K562 (cell line): ENCODE measurements around the gene LHFPL5. TPM values are rescaled to one million over a fixed set of nuclear protein-coding genes. Genes with fewer than 3 reads are reported as not detected.

Source experiments
- ATAC-seq: fragments of 200-7000 bp; cut with Tn5 transposase; 3 replicates; pipeline ENCODE4 v1.9.1; 2020; ENCODE audit warnings: moderate library complexity
- BruUV-seq: library from RNA; stranded (reverse); fragments of 400-500 nt; replicated peaks from 2 replicates; lab custom pipeline; 2021; lab: Mats Ljungman, UMichigan
- CTCF ChIA-PET: fragments of 300-600 bp; formaldehyde crosslinking; extraction: SDS; loops from one replicate; lab custom pipeline; 2021; ENCODE audit warnings: low intra/inter-chr PET ratio; lab: Yijun Ruan, JAX
- POLR2A ChIA-PET: fragments of 300-600, 350-650 bp; sonication (Branson Sonifier 250); formaldehyde crosslinking; extraction: SDS; loops from one replicate; lab custom pipeline; 2021; ENCODE audit warnings: antibody characterized with exemption, inconsistent platforms; lab: Yijun Ruan, JAX
- DNase-seq, 4 experiments: peaks; one replicate each; pipeline versions ENCODE4 v3.0.0 to v3.0.0-alpha.2; 2011 to 2018; ENCODE audit warnings: low spot score in 3 of 4, mixed read lengths in 3 of 4; ENCODE audit errors: extremely low read depth in 1 of 4
- FAIRE-seq: peaks from 2 replicates; lab custom pipeline; 2011; peaks lifted over from hg19 to GRCh38; lab: Jason Lieb, UNC
- H2AFZ ChIP-seq: 2 replicates; pipeline ENCODE4 v1.6.0; 2011; ENCODE audit warnings: low read depth, low read length, control low read depth, inconsistent platforms
- H3K27ac ChIP-seq: fragments of 200-600 bp; 3 replicates; pipeline ENCODE4 v1.8.0; 2011; ENCODE audit warnings: low read depth, mild to moderate bottlenecking, control low read depth, inconsistent platforms, low read length, moderate library complexity, mixed read lengths; ENCODE audit errors: extremely low read depth
- H3K27me3 ChIP-seq, 2 experiments: fragments of 300-600 bp in 1 of 2; 2 replicates in 1 of 2; 3 replicates in 1 of 2; pipeline versions ENCODE4 v1.6.0 to v1.8.0; 2011; ENCODE audit warnings: inconsistent platforms in 2 of 2, low read length in 2 of 2, mild to moderate bottlenecking in 1 of 2, mixed read lengths in 1 of 2, moderate library complexity in 1 of 2; ENCODE audit not compliant: control insufficient read depth in 2 of 2, insufficient read depth in 2 of 2
- H3K36me3 ChIP-seq: fragments of 300-600 bp; 3 replicates; pipeline ENCODE4 v1.8.0; 2011; ENCODE audit warnings: mild to moderate bottlenecking, low read length, inconsistent platforms; ENCODE audit not compliant: control insufficient read depth, insufficient read depth
- H3K4me1 ChIP-seq, 2 experiments: fragments of 200-600 bp in 1 of 2; replicated peaks in 1 of 2; 2 replicates in 1 of 2; 3 replicates in 1 of 2; pipeline versions ENCODE4 v1.5.1 to v1.8.0; 2011; ENCODE audit warnings: inconsistent platforms in 2 of 2, low read length in 2 of 2, mild to moderate bottlenecking in 1 of 2, mixed read lengths in 1 of 2, moderate library complexity in 1 of 2; ENCODE audit not compliant: control insufficient read depth in 2 of 2, insufficient read depth in 2 of 2
- H3K4me2 ChIP-seq: 2 replicates; pipeline ENCODE4 v1.6.1; 2011; ENCODE audit warnings: low read length, control low read depth, inconsistent platforms, mixed read lengths; ENCODE audit not compliant: insufficient read depth
- H3K4me3 ChIP-seq: fragments of 200-600 bp; sonication (generic), shearing (Covaris generic); 2 replicates; pipeline ENCODE4 v1.5.1; 2016; ENCODE audit warnings: control low read depth, inconsistent platforms
- H3K79me2 ChIP-seq: fragments of 200-600 bp; 3 replicates; pipeline ENCODE4 v1.8.0; 2011; ENCODE audit warnings: low read length, inconsistent platforms; ENCODE audit not compliant: control insufficient read depth, insufficient read depth
- H3K9ac ChIP-seq, 2 experiments: 2 replicates each; pipeline versions ENCODE4 v1.6.0 to v1.6.1; 2011; ENCODE audit warnings: low read depth in 2 of 2, low read length in 2 of 2, control low read depth in 1 of 2, inconsistent platforms in 1 of 2, mild to moderate bottlenecking in 1 of 2, mixed read lengths in 1 of 2; ENCODE audit not compliant: insufficient read depth in 1 of 2
- H3K9me1 ChIP-seq: one replicate; pipeline ENCODE4 v1.6.0; 2011; ENCODE audit warnings: inconsistent platforms, mild to moderate bottlenecking, low read length, moderate library complexity; ENCODE audit not compliant: control insufficient read depth, insufficient read depth
- H3K9me3 ChIP-seq: replicated peaks from 2 replicates; pipeline ENCODE4 v1.5.1; 2011; ENCODE audit warnings: low read depth, low read length, inconsistent platforms; ENCODE audit not compliant: control insufficient read depth, insufficient read depth
- H4K20me1 ChIP-seq: replicated peaks from 2 replicates; pipeline ENCODE4 v1.6.1; 2011; ENCODE audit warnings: low read length, inconsistent platforms, mixed read lengths; ENCODE audit not compliant: control insufficient read depth, insufficient read depth
- GATA2 ChIP-seq: sonication (generic); formaldehyde crosslinking; IDR thresholded peaks from 2 replicates; pipeline ENCODE4 v1.4.0; 2020; ENCODE audit warnings: mild to moderate bottlenecking, missing genetic modification reagents
- KDM1A ChIP-seq, 2 experiments: fragments of 450-650 bp; IDR thresholded peaks; 2 replicates each; pipeline ENCODE4 v1.6.1; 2016; ENCODE audit warnings: mild to moderate bottlenecking in 2 of 2
- MTF1 ChIP-seq: fragments of 250-450 bp; sonication (Bioruptor Pico); IDR thresholded peaks from 2 replicates; pipeline ENCODE4 v1.9.0; 2021; ENCODE audit warnings: moderate library complexity, mild to moderate bottlenecking, inconsistent platforms, borderline replicate concordance
- MYC ChIP-seq, 2 experiments: fragments of 250-450 bp in 1 of 2; sonication (Bioruptor Pico) in 1 of 2; IDR thresholded peaks; 2 replicates each; pipeline versions ENCODE4 v1.5.1 to v1.6.1; 2012 to 2021; ENCODE audit warnings: low read depth in 2 of 2, borderline replicate concordance in 1 of 2, improper control_type of control experiment in 1 of 2, low read length in 1 of 2, mild to moderate bottlenecking in 1 of 2, moderate library complexity in 1 of 2
- NR2F6 ChIP-seq: fragments of 450-650 bp; formaldehyde crosslinking; IDR thresholded peaks from 2 replicates; pipeline ENCODE4 v1.4.0; 2020; ENCODE audit warnings: mild to moderate bottlenecking
- TFAM ChIP-seq: fragments of 250-450 bp; sonication (Bioruptor Pico); conservative IDR thresholded peaks from 2 replicates; pipeline ENCODE4 v1.5.0; 2021; ENCODE audit warnings: mild to moderate bottlenecking, moderate library complexity
- ZC3H4 ChIP-seq: sonication (generic); formaldehyde crosslinking; IDR thresholded peaks from 2 replicates; pipeline ENCODE4 v1.9.0; 2021; ENCODE audit warnings: missing genetic modification reagents, borderline replicate concordance
- ZNF124 ChIP-seq: sonication (generic); formaldehyde crosslinking; IDR thresholded peaks from 2 replicates; pipeline ENCODE4 v1.8.1; 2022; ENCODE audit warnings: missing genetic modification reagents
- ZNF217 ChIP-seq: sonication (generic); formaldehyde crosslinking; IDR thresholded peaks from 2 replicates; pipeline ENCODE4 v1.8.0; 2022; ENCODE audit warnings: mild to moderate bottlenecking, missing genetic modification reagents
- ZNF277 ChIP-seq: fragments of 250-450 bp; sonication (Bioruptor Pico); IDR thresholded peaks from 2 replicates; pipeline ENCODE4 v1.8.0; 2022; ENCODE audit warnings: inconsistent platforms, mild to moderate bottlenecking, moderate library complexity, borderline replicate concordance
- ZNF589 ChIP-seq: fragments of 200-800 bp; sonication (Bioruptor generic); IDR thresholded peaks from 2 replicates; pipeline ENCODE4 v1.6.1; 2016; ENCODE audit warnings: low read depth, missing genetic modification characterization, missing compliant biosample characterization
- in situ Hi-C: fragments of 300-500 bp; cut with MboI; formaldehyde crosslinking; loops from 4 replicates; pipeline ENCODE4 v1.15.0; 2018; ENCODE audit warnings: inconsistent platforms, mixed read lengths
- intact Hi-C: fragments of 100-400 bp; cut with micrococcal nuclease; formaldehyde crosslinking; loops from 2 replicates; pipeline ENCODE4 v1.14.2; 2022
- polyA plus RNA-seq, 8 experiments: library from polyadenylated mRNA; depleted of rRNA in 4 of 8; stranded (reverse) in 5 of 8; unstranded in 3 of 8; fragments of >200 nt; fragmentation: Nextera tagmentation in 2 of 8; fragmentation: Illumina TruSeq in 1 of 8; extraction: Ambion mirVana in 2 of 8; extraction: Trizol in 1 of 8; gene quantifications; 2 replicates each; pipeline versions ENCODE4 v1.2.1 to v1.2.3, GENCODE V29; 2011 to 2014; ENCODE audit warnings: inconsistent platforms in 1 of 8, missing spikeins in 1 of 8
- total RNA-seq, 7 experiments: library from RNA; depleted of rRNA in 6 of 7; stranded (reverse); fragments of >200 nt in 6 of 7; fragmentation: Illumina TruSeq in 2 of 7; extraction: Trizol in 2 of 7; gene quantifications; 2 replicates each; pipeline versions ENCODE4 v1.2.1 to v1.2.3, GENCODE V29; 2011 to 2021; ENCODE audit warnings: low replicate concordance in 1 of 7
- TF ChIP-seq, protein P1 (sequence below): fragments of 450-650 bp; formaldehyde crosslinking; IDR thresholded peaks from 2 replicates; pipeline ENCODE4 v1.4.0; 2022; ENCODE audit warnings: mild to moderate bottlenecking, moderate library complexity

Gene LHFPL5
- total and polyA plus RNA-seq, 9 of the 15 experiments (the other 6 are each of a cell fraction or from before 2014, with no cell fraction given) = not detected

GRCh38 chr6:35857853-35858252, 52.7 kb downstream of the LHFPL5 start:
- POLR2A ChIA-PET = interaction anchor here (0.7 kb wide), 1 partner anchor 25 kb away, joined by 3 read pairs; no protein-coding TSS in a partner anchor
- no TSS peak for BruUV-seq
- in situ Hi-C loops = no loop called here

More at GRCh38 chr6:35857853-35858252, 52.7 kb downstream of the LHFPL5 start:
- H3K9me3 ChIP-seq = no peaks in the 10 kb centered on the region
- H3K4me3 ChIP-seq = no peak overlapping the region
- no peaks in the 10 kb centered on the region for H4K20me1 ChIP-seq
- intact Hi-C loops = no loop called here
- no peak overlapping the region for H3K4me2 ChIP-seq
- H3K9me1 ChIP-seq = no peaks in the 10 kb centered on the region
- H3K79me2 ChIP-seq = peaks cover 10% of the 10 kb centered on the region; the same call in 1 of the 3 replicates
- CTCF ChIA-PET = no interaction called here
- DNase-seq = no peak
- no peak for FAIRE-seq
- H3K27ac ChIP-seq = no peak overlapping the region
- H3K36me3 ChIP-seq = peaks cover 98% of the 10 kb centered on the region
- H3K9ac ChIP-seq = no peak overlapping the region
- no peak for ATAC-seq
- H2AFZ ChIP-seq = no peak overlapping the region
- no peaks in the 10 kb centered on the region for H3K27me3 ChIP-seq
- no peak for TF ChIP-seq ZNF589 (CRISPR knock-in tag)
- TF ChIP-seq ZNF124 (CRISPR knock-in tag) = no peak
- no peak for TF ChIP-seq ZNF217 (CRISPR knock-in tag)
- no peak for TF ChIP-seq NR2F6 (CRISPR knock-in tag)
- TF ChIP-seq ZC3H4 (CRISPR knock-in tag) = no peak
- TF ChIP-seq MYC (IDR thresholded peaks at IDR 0.05; ENCODE audit: low read depth, low read length) = no peak
- no peak for TF ChIP-seq MYC (CRISPR knock-in tag; IDR thresholded peaks at IDR 0.05; ENCODE audit: borderline replicate concordance, low read depth)
- TF ChIP-seq TFAM = no peak
- TF ChIP-seq MTF1 (CRISPR knock-in tag) = no peak
- no peak for TF ChIP-seq GATA2 (CRISPR knock-in tag)
- TF ChIP-seq, protein P1, sequence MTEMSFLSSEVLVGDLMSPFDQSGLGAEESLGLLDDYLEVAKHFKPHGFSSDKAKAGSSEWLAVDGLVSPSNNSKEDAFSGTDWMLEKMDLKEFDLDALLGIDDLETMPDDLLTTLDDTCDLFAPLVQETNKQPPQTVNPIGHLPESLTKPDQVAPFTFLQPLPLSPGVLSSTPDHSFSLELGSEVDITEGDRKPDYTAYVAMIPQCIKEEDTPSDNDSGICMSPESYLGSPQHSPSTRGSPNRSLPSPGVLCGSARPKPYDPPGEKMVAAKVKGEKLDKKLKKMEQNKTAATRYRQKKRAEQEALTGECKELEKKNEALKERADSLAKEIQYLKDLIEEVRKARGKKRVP = no peak
- TF ChIP-seq KDM1A (IDR thresholded peaks at IDR 0.05) = no peak
- TF ChIP-seq ZNF277 = no peak
- TF ChIP-seq, all 486 proteins: peak for 0
- no peaks in the 10 kb centered on the region for H3K4me1 ChIP-seq
